ENCODE results near the gene PDPN. TPM values are rescaled to one million over a fixed set of nuclear protein-coding genes. Genes with fewer than 3 reads are reported as not detected.

Gene PDPN
- total and polyA plus RNA-seq, 7 donors: 17.2 to 38.4 (median 27.9) TPM

- Histone ChIP-seq H3K36me3 (ENCODE audit: insufficient read depth in 1 of 2, low read depth in 1 of 2) (no peaks in the 10 kb centered on the region), H3K9me3 (no peaks in the 10 kb centered on the region), H3K27me3 (ENCODE audit: insufficient read depth in 3 of 3, low read length in 2 of 3) (peaks cover 0 to 14% (median 0%) of the 10 kb centered on the region in 3 donors), H3K4me3 (no peak overlapping the region), H3K27ac (no peak overlapping the region), H3K4me1 (no peaks in the 10 kb centered on the region)
- no peak for ATAC-seq
- DNase-seq: no peak
- TF ChIP-seq CTCF (IDR thresholded peaks at IDR 0.05): no peak
- 87 to 88% (median 88%) methylated on average over 8 of the region's 8 CpGs for WGBS, 3 donors
- intact Hi-C loops (cut with DNase I): loop anchor here in 1 of 2 donors (10.0 kb wide), 1 partner anchor 113 kb away; no protein-coding TSS in a partner anchor
Observed at GRCh38 chr1:13577846-13578245, 5.8 kb upstream of the PDPN start.

DNA sequence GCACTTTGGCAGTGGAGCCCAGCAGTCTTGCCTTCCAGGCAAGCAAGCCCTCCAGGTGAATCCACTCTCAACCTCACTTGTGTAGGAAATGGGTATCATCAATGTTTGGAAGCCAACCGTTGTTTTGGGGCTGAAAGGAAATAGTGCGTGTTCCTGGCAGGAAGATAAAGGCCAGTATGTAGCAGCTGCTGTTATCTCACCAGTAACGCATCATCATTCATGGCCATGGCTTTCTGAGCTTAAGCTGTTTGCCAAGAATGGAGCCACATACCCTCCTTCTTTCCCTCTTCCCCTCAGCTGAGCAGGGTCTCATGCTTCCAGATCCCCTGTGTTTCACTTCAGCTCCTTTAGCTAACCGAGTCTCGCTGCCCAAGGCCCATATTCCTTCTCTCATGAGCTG lies 2.2 kb upstream of the PDPN start:
- TF ChIP-seq CTCF (IDR thresholded peaks at IDR 0.05): no peak
- intact Hi-C loops (cut with DNase I): no loop called here
- no peaks in the 10 kb centered on the region for H3K36me3 ChIP-seq (ENCODE audit: insufficient read depth in 1 of 2, low read depth in 1 of 2)
- no peak overlapping the region for H3K4me3 ChIP-seq
- ATAC-seq (no peak), DNase-seq (no peak)
- no peak overlapping the region for H3K27ac ChIP-seq
- H3K27me3 ChIP-seq (ENCODE audit: insufficient read depth in 3 of 3, low read length in 2 of 3): peaks cover 0 to 20% (median 0%) of the 10 kb centered on the region in 3 donors
- H3K4me1 ChIP-seq: no peaks in the 10 kb centered on the region
- 79 to 92% (median 88%) methylated on average over 5 of the region's 5 CpGs for WGBS, 3 donors
- no peaks in the 10 kb centered on the region for H3K9me3 ChIP-seq

DNA sequence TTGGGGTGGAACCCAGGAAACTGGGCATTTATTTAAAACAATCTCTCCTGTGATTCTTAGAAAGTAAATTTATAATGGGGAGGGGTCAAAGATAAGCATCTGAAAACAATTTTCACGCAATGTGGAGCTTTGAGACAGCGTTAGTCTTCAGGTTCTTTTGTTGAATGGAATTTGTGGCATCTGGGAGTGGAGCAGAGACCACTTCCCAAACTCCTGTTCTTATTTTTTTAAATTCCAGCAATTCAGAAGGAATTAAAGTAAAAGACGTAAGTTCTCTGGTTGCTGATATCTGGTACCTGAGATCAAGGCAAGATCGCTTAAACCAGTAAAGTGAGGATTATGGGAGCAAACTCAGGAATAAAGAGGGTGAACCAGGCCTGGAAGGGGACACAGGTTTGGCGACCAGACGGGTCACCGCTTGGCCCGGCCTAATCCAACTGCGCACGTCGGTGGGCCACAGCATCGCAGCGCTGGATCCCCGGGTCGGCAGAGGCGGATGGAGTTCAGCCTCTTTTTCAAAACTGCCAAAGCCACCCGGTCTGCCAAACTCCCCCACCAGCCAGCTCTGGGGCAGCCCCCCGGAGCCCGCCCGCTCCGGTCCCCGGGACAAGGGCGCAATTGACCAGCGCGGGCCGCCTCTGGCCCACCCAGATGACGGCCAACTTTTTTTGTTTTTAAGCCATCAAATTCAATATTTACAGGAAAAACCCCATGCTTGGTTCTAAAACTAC lies 754 bp upstream of the PDPN start:
- intact Hi-C loops (cut with DNase I): no loop called here
- DNase-seq: no peak
- H3K4me1 ChIP-seq: no peaks in the 10 kb centered on the region
- H3K27me3 ChIP-seq (ENCODE audit: insufficient read depth in 3 of 3, low read length in 2 of 3): peaks cover 0 to 15% (median 0%) of the 10 kb centered on the region in 3 donors
- no peaks in the 10 kb centered on the region for H3K36me3 ChIP-seq (ENCODE audit: insufficient read depth in 1 of 2, low read depth in 1 of 2)
- peak overlapping the region; percentile 75 for H3K4me3 ChIP-seq
- no peak for TF ChIP-seq CTCF (IDR thresholded peaks at IDR 0.05)
- whole genome bisulfite sequencing, 3 donors: 42 to 58% (median 46%) methylated on average over 27 of the region's 27 CpGs
- H3K9me3 ChIP-seq: no peaks in the 10 kb centered on the region
- peak overlapping the region; percentile 86 for H3K27ac ChIP-seq
- no peak for ATAC-seq

GRCh38 chr1:13583966-13584791 lies 547 bp downstream of the PDPN start:
- ATAC-seq (peak; percentile 72 to 86 (median 76)), DNase-seq (peak; percentile 66 to 81)
- TF ChIP-seq CTCF (IDR thresholded peaks at IDR 0.05): no peak
- Histone ChIP-seq H3K27me3 (ENCODE audit: insufficient read depth in 3 of 3, low read length in 2 of 3) (peaks cover 0 to 15% (median 0%) of the 10 kb centered on the region in 3 donors), H3K4me3 (peak overlapping the region; percentile 75), H3K27ac (peak overlapping the region; percentile 86), H3K9me3 (no peaks in the 10 kb centered on the region), H3K36me3 (ENCODE audit: insufficient read depth in 1 of 2, low read depth in 1 of 2) (no peaks in the 10 kb centered on the region), H3K4me1 (no peaks in the 10 kb centered on the region)
- 6 to 12% (median 8%) methylated on average over 47 of the region's 47 CpGs for WGBS, 3 donors
- intact Hi-C loops (cut with DNase I): no loop called here

All from psoas muscle (tissue), 8 donors.